Neural crest cell (in vitro differentiated cells): ENCODE results near the gene SGMS1. TPM values are rescaled to one million over a fixed set of nuclear protein-coding genes. Genes with fewer than 3 reads are reported as not detected.

ENCODE experiments used
- DNase-seq: peaks from one replicate; pipeline ENCODE4 v3.0.0; 2021; ENCODE audit warnings: low read depth, mixed read lengths, low spot score
- H3K27ac Mint-ChIP-seq: one replicate; pipeline ENCODE4 v1.8.0; 2021; ENCODE audit warnings: mild to moderate bottlenecking, mixed read lengths; ENCODE audit not compliant: unreplicated experiment
- H3K27me3 Mint-ChIP-seq: 2 replicates; pipeline ENCODE4 v1.8.0; 2021; ENCODE audit warnings: low read depth, mild to moderate bottlenecking, mixed read lengths
- H3K36me3 Mint-ChIP-seq: 2 replicates; pipeline ENCODE4 v1.8.0; 2021; ENCODE audit warnings: low read depth, mild to moderate bottlenecking, mixed read lengths
- H3K4me1 Mint-ChIP-seq: 2 replicates; pipeline ENCODE4 v1.8.0; 2021; ENCODE audit warnings: mixed read lengths
- H3K4me3 Mint-ChIP-seq: one replicate; pipeline ENCODE4 v1.8.0; 2021; ENCODE audit warnings: mild to moderate bottlenecking, mixed read lengths
- H3K9me3 Mint-ChIP-seq: 2 replicates; pipeline ENCODE4 v1.8.0; 2021; ENCODE audit warnings: mixed read lengths
- CTCF ChIP-seq: fragments of 200-600 bp; sonication (generic); conservative IDR thresholded peaks from 2 replicates; pipeline ENCODE4 v1.5.0; 2021; ENCODE audit warnings: antibody characterized with exemption, mild to moderate bottlenecking
- total RNA-seq: library from RNA; stranded (reverse); gene quantifications from 2 replicates; pipeline ENCODE4 v1.2.1, GENCODE V29; 2021

SGMS1 gene
- total RNA-seq, 1 donor from 2014 or later: 14.4 TPM

- Mint-ChIP-seq H3K27ac (no peak overlapping the region), H3K4me1 (peaks cover 8% of the 10 kb centered on the region), H3K9me3 (no peaks in the 10 kb centered on the region), H3K27me3 (peaks cover 2% of the 10 kb centered on the region), H3K4me3 (no peak overlapping the region), H3K36me3 (no peaks in the 10 kb centered on the region)
- TF ChIP-seq CTCF: no peak
- no peak for DNase-seq
Observed at GRCh38 chr10:50658165-50658564, 34.4 kb upstream of the SGMS1 start.

GRCh38 chr10:50653758-50654157 lies 30.0 kb upstream of the SGMS1 start:
- Mint-ChIP-seq H3K4me1 (peaks cover 12% of the 10 kb centered on the region), H3K36me3 (no peaks in the 10 kb centered on the region), H3K27ac (no peak overlapping the region), H3K9me3 (no peaks in the 10 kb centered on the region), H3K27me3 (peaks cover 2% of the 10 kb centered on the region), H3K4me3 (no peak overlapping the region)
- no peak for TF ChIP-seq CTCF
- DNase-seq: no peak

DNA sequence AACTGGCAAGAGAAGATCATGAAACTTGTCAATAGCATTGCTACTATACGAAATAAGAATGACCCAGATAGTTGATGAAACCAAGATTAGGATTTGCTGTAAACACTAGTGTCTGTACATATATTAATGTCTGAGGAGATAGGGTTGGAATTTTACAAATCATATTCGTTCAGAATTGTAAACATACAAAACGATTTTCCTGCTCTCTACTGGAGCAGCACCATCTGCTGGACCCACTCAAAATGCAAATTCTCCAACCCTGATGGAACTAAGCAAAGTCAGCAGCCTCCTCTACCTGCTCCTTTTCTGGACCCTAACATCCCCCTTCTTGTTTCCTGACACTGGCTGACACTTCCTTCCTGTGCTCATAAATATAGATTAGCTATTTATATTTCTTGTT lies 29.4 kb upstream of the SGMS1 start:
- peaks cover 2% of the 10 kb centered on the region for H3K27me3 Mint-ChIP-seq
- no peaks in the 10 kb centered on the region for H3K9me3 Mint-ChIP-seq
- H3K4me3 Mint-ChIP-seq: no peak overlapping the region
- no peak for DNase-seq
- no peak for TF ChIP-seq CTCF
- no peak overlapping the region for H3K27ac Mint-ChIP-seq
- H3K4me1 Mint-ChIP-seq: peaks cover 12% of the 10 kb centered on the region
- H3K36me3 Mint-ChIP-seq: no peaks in the 10 kb centered on the region

GRCh38 chr10:50651808-50652207 lies 28.1 kb upstream of the SGMS1 start:
- H3K9me3 Mint-ChIP-seq: no peaks in the 10 kb centered on the region
- DNase-seq: no peak
- H3K27me3 Mint-ChIP-seq: peaks cover 2% of the 10 kb centered on the region
- TF ChIP-seq CTCF: no peak
- no peak overlapping the region for H3K27ac Mint-ChIP-seq
- H3K4me1 Mint-ChIP-seq: peaks cover 12% of the 10 kb centered on the region
- H3K4me3 Mint-ChIP-seq: no peak overlapping the region
- no peaks in the 10 kb centered on the region for H3K36me3 Mint-ChIP-seq

DNA sequence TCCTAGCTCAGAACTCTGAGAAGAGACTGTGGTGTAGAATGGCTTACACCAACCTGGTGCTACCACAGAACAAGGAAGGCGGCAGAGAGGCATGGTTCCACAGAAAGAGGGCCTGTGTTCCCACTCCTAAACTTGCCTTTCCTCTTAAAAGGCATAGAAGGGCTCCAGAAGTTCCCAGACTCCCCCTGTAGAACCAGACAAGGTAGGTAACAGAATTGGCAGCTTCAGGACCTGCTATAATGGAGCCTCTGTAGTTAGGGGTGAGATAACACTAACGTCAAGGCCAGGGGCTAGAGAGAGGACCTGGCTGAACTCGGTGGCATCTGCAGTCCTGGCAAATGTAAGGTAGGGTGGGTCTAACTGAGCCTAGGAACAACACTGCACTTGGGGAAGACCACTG lies 26.7 kb upstream of the SGMS1 start:
- Mint-ChIP-seq H3K27ac (no peak overlapping the region), H3K4me3 (no peak overlapping the region), H3K4me1 (peaks cover 12% of the 10 kb centered on the region), H3K27me3 (peaks cover 2% of the 10 kb centered on the region), H3K36me3 (no peaks in the 10 kb centered on the region), H3K9me3 (no peaks in the 10 kb centered on the region)
- no peak for TF ChIP-seq CTCF
- DNase-seq: no peak

DNA sequence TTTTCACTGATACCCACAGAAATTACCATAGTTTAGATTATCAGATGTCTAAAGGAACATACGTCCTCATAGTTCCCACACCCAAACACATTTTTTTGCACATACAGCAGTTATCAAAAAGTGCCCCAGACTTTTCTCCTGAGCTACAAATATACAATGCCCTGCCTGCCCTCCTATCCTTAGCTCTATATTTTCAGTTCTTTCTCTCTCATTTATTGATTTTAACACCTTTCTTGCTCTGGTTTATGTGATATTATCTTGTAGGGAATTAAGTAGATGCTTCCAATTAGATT lies 25.1 kb upstream of the SGMS1 start:
- H3K9me3 Mint-ChIP-seq: no peaks in the 10 kb centered on the region
- no peak overlapping the region for H3K4me3 Mint-ChIP-seq
- TF ChIP-seq CTCF: no peak
- peaks cover 11% of the 10 kb centered on the region for H3K4me1 Mint-ChIP-seq
- DNase-seq: no peak
- H3K27ac Mint-ChIP-seq: no peak overlapping the region
- no peaks in the 10 kb centered on the region for H3K27me3 Mint-ChIP-seq
- H3K36me3 Mint-ChIP-seq: no peaks in the 10 kb centered on the region
